Suprapubic skin (tissue), 4 donors: ENCODE data around the gene ATG2A. TPM values are rescaled to one million over a fixed set of nuclear protein-coding genes. Genes with fewer than 3 reads are reported as not detected.

ENCODE experiments used
- DNase-seq, 2 donors: peaks; one replicate each; pipeline ENCODE4 v3.0.0-alpha.2; 2019; ENCODE audit warnings: low spot score in 2 of 2
- H3K27ac ChIP-seq: fragments of 200-600 bp; sonication (generic); one replicate; pipeline ENCODE4 v1.5.1; 2019
- H3K27me3 ChIP-seq: fragments of 200-600 bp; sonication (generic); one replicate; pipeline ENCODE4 v1.5.1; 2019
- H3K36me3 ChIP-seq: fragments of 200-600 bp; sonication (generic); one replicate; pipeline ENCODE4 v1.5.1; 2019
- H3K4me1 ChIP-seq: fragments of 200-600 bp; sonication (generic); one replicate; pipeline ENCODE4 v1.5.1; 2019
- H3K4me3 ChIP-seq: fragments of 200-600 bp; sonication (generic); one replicate; pipeline ENCODE4 v1.5.1; 2019; ENCODE audit warnings: mild to moderate bottlenecking
- H3K9me3 ChIP-seq: fragments of 200-600 bp; sonication (generic); one replicate; pipeline ENCODE4 v1.5.1; 2019
- CTCF ChIP-seq, 2 donors: fragments of 200-600 bp in 1 of 2; fragments of 450-650 bp in 1 of 2; sonication (generic) in 1 of 2; IDR thresholded peaks; one replicate each; pipeline ENCODE4 v1.5.1; 2016 to 2019; ENCODE audit warnings: antibody characterized with exemption in 2 of 2, mild to moderate bottlenecking in 1 of 2, moderate library complexity in 1 of 2
- EP300 ChIP-seq: sonication (generic); formaldehyde crosslinking; IDR thresholded peaks from one replicate; pipeline ENCODE4 v1.6.1; 2017; ENCODE audit warnings: antibody characterized with exemption
- POLR2A ChIP-seq, 2 donors: fragments of 450-650 bp; IDR thresholded peaks; one replicate each; pipeline ENCODE4 v1.6.1; 2017; ENCODE audit warnings: antibody characterized with exemption in 2 of 2, mild to moderate bottlenecking in 2 of 2, moderate library complexity in 2 of 2
- POLR2AphosphoS5 ChIP-seq, 3 donors: sonication (generic); formaldehyde crosslinking; IDR thresholded peaks; one replicate each; pipeline ENCODE4 v1.6.1; 2017; ENCODE audit warnings: antibody characterized with exemption in 3 of 3
- WGBS: methylation state at CpG from one replicate; pipeline ENCODE4 v1.1.5; 2018; 5-methylcytosine and 5-hydroxymethylcytosine counted together
- total RNA-seq, 4 donors: library from RNA; depleted of rRNA; stranded (reverse); fragments of >200 nt; gene quantifications; one replicate each; pipeline ENCODE4 v1.1.0, GENCODE V29; 2016

Gene ATG2A
- total RNA-seq, 4 donors from 2014 or later = 69.5 to 82.2 (median 76.0) TPM

DNA sequence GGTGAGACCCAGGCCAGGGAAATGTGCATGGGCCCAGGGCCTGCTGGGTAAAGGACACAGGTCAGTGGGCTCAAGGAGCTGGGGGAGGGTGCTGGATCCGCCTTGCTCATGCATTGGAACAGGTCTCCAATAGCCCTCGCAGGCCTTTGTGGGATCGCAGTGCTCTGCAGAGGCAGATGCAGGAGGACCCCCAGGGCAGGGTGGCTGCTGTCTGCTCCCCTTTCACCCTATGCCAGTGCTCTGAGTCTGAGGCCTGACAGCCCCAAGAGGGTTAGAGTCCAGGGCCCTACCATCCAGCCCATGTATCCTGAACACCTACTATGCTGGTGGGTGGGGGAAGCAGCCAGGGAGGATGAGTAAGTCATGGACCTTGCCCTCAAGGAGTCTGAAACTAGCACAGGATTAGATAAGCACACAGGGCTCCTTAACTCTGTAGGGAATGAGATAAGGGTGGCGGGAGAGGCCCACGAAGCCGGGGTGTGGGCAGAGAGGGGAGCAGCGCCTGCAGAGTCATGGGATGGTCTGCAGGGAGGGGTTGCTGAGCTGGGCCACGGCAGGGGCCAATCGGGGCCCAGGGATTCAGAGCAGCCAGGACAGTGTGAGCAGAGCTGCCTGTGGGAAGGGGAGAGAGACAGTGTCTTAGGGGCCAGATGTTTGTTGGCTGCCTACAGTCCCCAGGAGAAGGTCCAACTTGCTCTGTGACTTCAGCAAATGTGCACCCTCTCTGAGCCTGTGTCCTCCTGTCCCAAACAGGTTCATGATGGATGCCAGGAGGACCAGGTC is 28.1 kb downstream of the ATG2A start:
- 66% methylated on average over 9 of the region's 9 CpGs for WGBS
- no peaks in the 10 kb centered on the region for H3K27me3 ChIP-seq
- H3K4me1 ChIP-seq = peaks cover 16% of the 10 kb centered on the region
- no peak overlapping the region for H3K27ac ChIP-seq
- no peak overlapping the region for H3K4me3 ChIP-seq
- no peaks in the 10 kb centered on the region for H3K36me3 ChIP-seq
- no peak for DNase-seq
- TF ChIP-seq POLR2A (IDR thresholded peaks at IDR 0.05) = no peak
- TF ChIP-seq EP300 = no peak
- TF ChIP-seq POLR2AphosphoS5 (IDR thresholded peaks at IDR 0.05) = no peak
- no peak for TF ChIP-seq CTCF (IDR thresholded peaks at IDR 0.05)
- H3K9me3 ChIP-seq = no peaks in the 10 kb centered on the region

DNA sequence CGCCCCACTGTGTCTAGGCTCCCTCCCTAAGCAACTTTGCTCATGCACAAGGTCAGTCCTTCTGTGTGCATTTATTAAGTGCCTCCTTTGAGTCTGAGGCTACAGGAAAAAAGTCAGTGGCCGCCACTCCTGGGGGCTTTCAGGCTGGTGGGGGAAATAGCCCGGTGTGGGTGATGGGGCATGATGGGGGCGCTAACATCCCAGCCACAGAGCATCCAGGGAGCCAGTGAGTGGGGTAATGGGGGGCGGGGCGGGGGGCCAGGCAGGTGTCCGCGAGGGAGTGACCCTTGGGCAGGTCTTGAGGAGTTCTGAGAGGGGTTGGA is 28.6 kb downstream of the ATG2A start:
- Histone ChIP-seq H3K4me1 (peaks cover 15% of the 10 kb centered on the region), H3K27ac (no peak overlapping the region), H3K4me3 (peak overlapping the region; percentile 20)

DNA sequence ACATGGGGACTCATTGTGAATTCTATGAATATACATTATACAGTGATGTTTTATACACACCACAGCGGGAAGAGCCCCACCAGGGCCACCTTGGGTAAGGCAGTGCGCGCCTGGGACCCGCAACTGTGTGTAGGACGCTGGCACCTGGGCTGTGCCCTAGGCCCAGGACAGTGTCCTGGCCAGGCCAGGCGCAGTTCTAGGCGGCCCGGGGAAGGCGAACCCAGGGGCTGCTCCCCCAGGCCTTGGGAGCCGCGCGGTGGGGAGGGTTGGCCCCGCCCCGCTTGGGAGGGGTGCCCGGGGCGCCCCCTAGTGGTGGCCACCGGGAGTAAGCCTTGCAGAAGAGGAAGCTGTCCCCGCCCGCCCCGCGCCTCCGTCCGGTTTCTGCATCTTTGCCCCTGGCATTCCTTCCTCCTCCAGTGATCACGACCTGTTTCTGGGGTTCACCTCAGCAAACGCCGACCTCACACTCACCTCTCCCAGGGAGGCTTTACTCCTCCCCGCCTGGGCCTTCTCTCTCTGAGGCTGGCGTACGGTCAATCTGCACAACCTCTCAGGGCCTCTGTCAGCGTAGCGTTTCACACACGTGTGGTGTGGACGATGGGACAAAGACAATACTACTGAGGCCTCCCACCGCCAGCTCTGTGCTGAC is 29.1 kb downstream of the ATG2A start:
- H3K4me1 ChIP-seq = peaks cover 15% of the 10 kb centered on the region
- 7% methylated on average over 28 of the region's 34 CpGs for WGBS
- H3K4me3 ChIP-seq = peak overlapping the region; percentile 20

More for the DNA sequence above, 28.6 kb downstream of the ATG2A start:
- no peaks in the 10 kb centered on the region for H3K9me3 ChIP-seq
- WGBS = 78% methylated on average over 8 of the region's 8 CpGs
- no peaks in the 10 kb centered on the region for H3K27me3 ChIP-seq
- H3K36me3 ChIP-seq = no peaks in the 10 kb centered on the region
- DNase-seq = peak in 1 of 2 donors; percentile 65
- TF ChIP-seq EP300 (no peak), POLR2AphosphoS5 (IDR thresholded peaks at IDR 0.05) (no peak), CTCF (IDR thresholded peaks at IDR 0.05) (no peak), POLR2A (IDR thresholded peaks at IDR 0.05) (no peak)

DNA sequence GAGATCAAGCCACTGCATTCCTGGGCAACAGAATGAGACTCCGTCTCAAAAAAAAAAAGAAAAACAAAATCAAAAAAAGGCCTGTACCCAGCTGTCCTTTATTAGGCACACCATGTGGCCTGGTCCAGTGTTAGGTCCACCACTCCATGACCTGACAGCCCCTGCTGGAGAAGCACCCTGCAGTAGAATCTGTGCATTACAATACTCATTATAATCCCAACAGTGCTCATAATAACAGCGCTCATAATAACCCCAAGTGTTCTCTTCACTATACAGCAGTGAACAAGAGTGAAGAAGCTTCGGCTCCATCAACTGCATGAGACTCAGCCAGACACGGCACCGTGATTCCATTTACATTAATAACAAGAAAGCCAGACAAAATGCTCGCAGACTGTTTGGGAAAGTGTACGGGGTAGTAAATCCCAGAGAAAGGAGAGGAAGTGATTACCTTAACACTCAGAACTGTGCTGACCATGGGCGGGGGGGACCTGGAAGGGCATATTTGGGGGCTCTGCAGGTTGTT is 29.7 kb downstream of the ATG2A start:
- peaks cover 15% of the 10 kb centered on the region for H3K4me1 ChIP-seq
- DNase-seq = no peak
- TF ChIP-seq CTCF (IDR thresholded peaks at IDR 0.05) = no peak
- 78% methylated on average over 8 of the region's 8 CpGs for WGBS
- no peaks in the 10 kb centered on the region for H3K9me3 ChIP-seq
- H3K36me3 ChIP-seq = no peaks in the 10 kb centered on the region
- no peak overlapping the region for H3K4me3 ChIP-seq
- H3K27ac ChIP-seq = no peak overlapping the region
- H3K27me3 ChIP-seq = no peaks in the 10 kb centered on the region

More for the DNA sequence above, 29.1 kb downstream of the ATG2A start:
- peak; percentile 88 to 92 for DNase-seq
- Histone ChIP-seq H3K27me3 (no peaks in the 10 kb centered on the region), H3K36me3 (no peaks in the 10 kb centered on the region), H3K27ac (no peak overlapping the region), H3K9me3 (no peaks in the 10 kb centered on the region)
- peak; percentile 94 to 98 for TF ChIP-seq CTCF (IDR thresholded peaks at IDR 0.05)
- TF ChIP-seq POLR2AphosphoS5 (IDR thresholded peaks at IDR 0.05) = no peak
